Epithelial cell of prostate (primary cell): ENCODE measurements around the gene DECR2.
A peak's percentile ranks its signal among the peaks of the same experiment; 100 is the strongest.
"Not testable (repeated sequence)": the region's sequence is repeated elsewhere in the genome, so short reads cannot be mapped to it uniquely, and the experiment has no call there.

Source experiments
- DNase-seq: peaks from one replicate; pipeline ENCODE4 v3.0.0-alpha.2; 2011; ENCODE audit warnings: low read depth, low spot score
- H3K27ac ChIP-seq: fragments of 450-650 bp; 2 replicates; pipeline ENCODE4 v1.5.1; 2017; ENCODE audit warnings: mild to moderate bottlenecking

The DECR2 gene

GRCh38 chr16:377419-377951, 24.2 kb upstream of the DECR2 start:
- no peak for DNase-seq
- no peak overlapping the region for H3K27ac ChIP-seq

GRCh38 chr16:378113-378820, 23.4 kb upstream of the DECR2 start:
- not testable (repeated sequence) for H3K27ac ChIP-seq, DNase-seq

DNA sequence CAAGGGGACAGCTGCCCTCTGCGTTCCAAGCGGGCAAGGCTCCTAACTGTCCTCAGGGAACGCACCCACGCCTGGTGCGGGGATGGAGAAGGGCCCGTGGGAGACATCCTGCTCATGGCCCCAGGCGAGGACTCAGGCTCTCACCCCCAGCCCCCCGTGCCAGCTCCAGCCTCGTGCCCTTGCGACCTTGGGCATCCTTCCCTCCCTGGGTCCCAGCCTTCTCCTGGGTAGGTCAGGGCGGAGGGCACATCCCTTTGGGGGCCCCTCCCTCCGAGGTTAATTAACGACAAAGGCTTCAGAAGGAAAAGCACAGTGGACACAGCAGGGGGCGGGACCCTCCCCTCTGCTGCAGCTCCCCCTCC, 22.9 kb upstream of the DECR2 start:
- no peak overlapping the region for H3K27ac ChIP-seq
- DNase-seq = no peak

DNA sequence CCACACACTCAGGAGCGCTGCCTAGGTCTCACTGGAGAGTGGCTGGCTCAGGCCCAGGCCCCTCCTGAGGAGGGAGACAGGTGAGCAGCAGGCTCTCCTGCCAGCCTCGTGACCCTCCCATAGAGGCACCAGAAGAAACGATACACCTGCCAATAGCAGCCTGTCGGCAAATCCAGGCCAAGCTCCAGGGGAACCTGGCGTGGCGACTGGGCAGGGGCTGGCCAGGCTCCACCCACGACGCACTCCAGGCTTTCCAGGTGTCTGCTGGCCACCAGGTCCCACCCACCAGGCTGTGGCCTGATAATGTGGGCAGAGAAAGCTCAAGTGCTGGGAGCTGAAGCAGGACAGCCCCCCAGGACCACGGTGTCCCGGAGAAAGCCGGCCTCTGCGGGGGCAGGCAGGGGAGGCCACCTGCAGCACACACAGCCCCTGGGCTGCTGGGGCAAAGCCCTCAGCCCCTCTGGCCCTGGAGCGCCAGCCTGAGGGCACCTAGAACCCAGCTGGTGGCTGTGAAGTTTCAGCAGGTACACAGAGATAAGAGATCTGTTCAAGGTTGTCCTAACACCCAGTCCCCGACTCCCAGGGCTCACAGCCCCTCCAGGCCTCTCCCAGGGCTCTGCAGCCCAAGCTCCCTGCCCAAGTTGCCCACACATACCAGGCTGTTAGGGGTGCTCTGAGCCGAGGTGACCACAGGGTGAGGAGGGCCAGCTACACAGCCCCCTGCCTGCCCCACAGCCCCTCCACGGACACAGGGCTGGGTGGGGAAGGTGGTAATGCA, 22.3 kb upstream of the DECR2 start:
- DNase-seq = no peak
- no peak overlapping the region for H3K27ac ChIP-seq

DNA sequence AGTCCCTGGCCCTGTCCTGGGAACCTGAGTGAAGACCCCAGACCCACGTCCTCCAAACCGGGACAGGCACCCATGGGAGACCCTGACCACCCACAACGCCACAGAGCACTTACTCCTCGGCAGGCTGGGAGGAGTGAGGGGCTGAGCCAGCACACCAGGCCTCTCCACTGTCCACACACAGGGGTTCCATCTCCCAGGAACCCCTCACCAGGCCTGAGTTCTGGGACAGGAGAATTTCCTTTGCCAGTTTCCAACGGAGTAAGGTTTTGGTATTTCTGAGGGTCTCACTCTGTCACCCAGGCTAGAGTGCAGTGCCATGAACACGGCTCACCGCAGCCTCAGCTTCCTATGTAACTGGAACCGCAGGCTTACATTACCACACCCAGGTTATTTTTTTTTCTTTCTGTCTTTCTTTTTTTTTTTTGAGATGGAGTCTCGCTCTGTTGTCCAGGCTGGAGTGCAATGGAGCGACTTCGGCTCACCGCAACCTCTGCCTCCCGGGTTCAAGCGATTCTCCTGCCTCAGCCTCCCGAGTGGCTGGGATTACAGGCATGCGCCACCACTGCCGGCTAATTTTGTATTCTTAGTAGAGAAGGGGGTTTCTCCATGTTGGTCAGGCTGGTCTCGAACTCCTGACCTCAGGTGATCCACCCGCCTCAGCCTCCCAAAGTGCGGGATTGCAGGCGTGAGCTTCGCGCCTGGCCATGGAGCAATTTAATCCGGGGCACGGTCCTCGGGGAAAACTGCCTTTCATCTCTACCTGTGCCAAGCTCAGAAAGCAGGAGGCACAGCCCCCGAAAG, 21.5 kb upstream of the DECR2 start:
- no peak for DNase-seq
- H3K27ac ChIP-seq = no peak overlapping the region

- no peak for DNase-seq
- no peak overlapping the region for H3K27ac ChIP-seq
Measured at GRCh38 chr16:380762-381011, 21.0 kb upstream of the DECR2 start.

DNA sequence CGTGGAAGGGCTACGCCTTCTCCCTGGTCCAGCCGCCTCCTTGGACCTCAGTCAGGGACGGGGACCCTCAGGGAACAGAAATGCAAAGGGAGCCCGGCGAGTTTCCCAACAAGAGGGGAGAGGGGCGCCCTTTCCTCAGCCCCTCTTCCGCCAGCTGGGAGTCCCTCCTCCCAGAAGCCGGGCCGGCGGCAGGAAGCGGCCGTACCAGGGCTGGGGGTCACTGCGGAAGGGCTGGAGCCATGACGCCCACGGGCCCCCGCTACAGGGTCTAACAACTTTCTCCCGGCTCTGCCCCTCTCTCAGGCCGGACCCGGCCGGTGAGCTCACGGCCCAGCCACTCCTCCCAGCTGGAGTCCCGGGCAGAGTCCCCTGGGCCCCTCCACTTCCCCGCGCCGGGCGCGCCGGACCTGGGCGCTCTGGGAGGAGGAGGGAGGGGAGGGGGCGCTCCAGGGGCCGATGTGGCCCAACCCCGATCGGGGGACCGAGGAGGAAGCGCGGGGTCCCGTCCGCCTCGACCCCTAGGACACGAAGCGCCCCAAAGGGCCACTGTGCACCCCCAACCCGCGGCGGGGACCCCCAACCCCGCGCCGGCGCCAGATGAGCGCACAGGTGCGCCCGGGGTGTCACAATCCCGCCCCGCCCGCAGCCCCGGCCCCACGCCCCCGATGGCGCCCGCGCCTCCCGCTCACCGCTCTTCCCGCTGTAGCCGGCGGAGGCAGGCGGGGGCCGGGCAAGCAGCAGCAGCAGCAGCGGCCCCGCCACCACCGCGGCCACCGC, 20.5 kb upstream of the DECR2 start:
- H3K27ac ChIP-seq = peak overlapping the region; percentile 51
- no peak for DNase-seq

- DNase-seq = no peak
- H3K27ac ChIP-seq = peak within 1 kb of the TSS; percentile 51
Measured at GRCh38 chr16:381789-382717, 19.6 kb upstream of the DECR2 start, which contains the start of gene PGAP6. PGAP6 (minus strand) TSS chr16:381978; CDS start chr16:381821, 157 bp downstream.

- peak overlapping the region; percentile 51 for H3K27ac ChIP-seq
- peak; percentile 34 for DNase-seq
Measured at GRCh38 chr16:383326-384051, 18.2 kb upstream of the DECR2 start.

- no peak for DNase-seq
- no peak overlapping the region for H3K27ac ChIP-seq
Measured at GRCh38 chr16:386641-387156, 15.0 kb upstream of the DECR2 start.

DNA sequence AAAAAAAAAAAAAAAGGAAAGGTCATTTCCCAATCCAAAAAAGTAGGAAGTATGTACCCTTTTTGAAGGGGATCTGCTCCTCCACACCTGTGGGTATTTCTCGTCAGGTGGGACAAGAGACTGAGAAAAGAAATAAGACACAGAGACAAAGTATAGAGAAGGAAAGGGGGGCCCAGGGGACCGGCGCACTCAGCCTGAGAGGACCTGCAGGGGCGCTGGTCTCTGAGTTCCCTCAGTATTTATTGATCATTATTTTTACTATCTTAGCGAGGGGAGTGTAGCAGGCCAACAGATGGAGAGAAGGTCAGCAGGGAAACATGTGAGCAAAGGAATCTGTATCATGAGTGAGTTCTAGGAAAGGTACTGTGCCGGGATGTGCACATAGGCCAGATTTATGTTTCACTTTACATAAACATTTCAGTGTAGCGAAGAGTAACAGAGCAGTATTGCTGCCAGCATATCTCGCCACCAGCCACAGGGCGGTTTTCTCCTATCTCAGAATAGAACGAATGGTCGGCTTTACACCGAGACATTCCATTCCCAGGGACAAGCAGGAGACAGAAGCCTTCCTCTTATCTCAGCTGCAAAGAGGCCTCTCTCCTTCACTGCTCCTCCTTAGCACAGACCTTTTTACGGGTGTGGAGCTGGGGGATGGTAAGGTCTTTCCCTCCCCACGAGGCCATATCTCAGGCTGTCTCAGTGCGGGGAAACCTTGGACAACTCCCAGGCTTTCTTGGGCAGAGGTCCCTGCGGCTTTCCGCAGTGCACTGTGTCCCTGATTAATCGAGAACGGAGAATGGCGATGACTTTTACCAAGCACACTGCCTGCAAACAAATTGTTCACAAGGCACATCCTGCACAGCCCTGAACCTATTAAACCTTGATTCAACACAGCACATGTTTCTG, 13.7 kb upstream of the DECR2 start:
- not testable (repeated sequence) for H3K27ac ChIP-seq, DNase-seq

DNA sequence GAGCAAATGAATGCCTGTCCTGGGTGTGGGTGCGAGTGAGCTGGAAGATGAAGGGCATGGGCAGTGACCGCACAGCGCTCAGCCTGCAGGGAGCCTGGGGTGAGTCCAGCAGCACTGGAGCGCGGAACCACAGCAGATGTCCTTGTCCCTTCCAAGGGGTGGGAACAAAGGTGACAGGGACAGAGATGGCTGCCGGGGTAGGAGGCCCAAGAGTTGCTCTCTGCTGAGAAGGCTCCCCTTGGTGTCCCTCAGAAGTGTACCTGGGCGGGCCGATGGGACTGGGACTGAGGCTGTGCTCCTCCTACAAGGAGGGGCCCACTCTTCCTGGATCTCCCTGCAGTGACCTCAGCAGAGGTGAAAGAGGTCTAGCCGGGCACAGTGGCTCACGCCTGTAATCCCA, 12.3 kb upstream of the DECR2 start:
- no peak for DNase-seq
- H3K27ac ChIP-seq = no peak overlapping the region

GRCh38 chr16:391885-392335, 9.8 kb upstream of the DECR2 start:
- no peak for DNase-seq
- no peak overlapping the region for H3K27ac ChIP-seq

DNA sequence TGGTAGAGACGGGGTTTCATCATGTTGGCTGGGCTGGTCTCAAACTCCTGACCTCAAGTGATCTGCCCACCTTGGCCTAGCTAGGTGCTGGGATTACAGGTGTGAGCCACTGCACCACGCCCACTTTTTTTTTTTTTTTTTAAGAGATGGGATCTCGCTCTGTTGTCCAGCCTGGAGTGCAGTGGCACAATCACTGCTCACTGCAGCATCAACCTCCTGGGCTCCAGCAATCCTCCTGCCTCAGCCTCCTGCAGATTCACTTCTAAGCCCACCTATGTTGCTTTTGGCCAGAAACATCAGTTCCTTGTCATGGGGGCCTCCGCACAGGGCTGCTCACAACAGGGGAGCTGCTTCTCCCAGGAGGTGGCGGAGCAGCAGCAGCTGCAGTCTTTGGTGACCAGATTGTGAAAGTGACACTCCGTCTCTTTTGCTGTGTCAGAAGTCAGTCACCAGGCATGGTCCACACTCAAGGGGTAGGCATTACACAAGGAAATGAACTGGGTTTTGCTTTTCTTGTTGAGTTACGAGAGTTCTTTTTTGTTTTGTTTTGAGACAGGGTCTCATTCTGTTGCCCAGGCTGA, 9.1 kb upstream of the DECR2 start:
- no peak overlapping the region for H3K27ac ChIP-seq
- DNase-seq = no peak

- DNase-seq = no peak
- no peak overlapping the region for H3K27ac ChIP-seq
Measured at GRCh38 chr16:396199-396598, 5.5 kb upstream of the DECR2 start.

DNA sequence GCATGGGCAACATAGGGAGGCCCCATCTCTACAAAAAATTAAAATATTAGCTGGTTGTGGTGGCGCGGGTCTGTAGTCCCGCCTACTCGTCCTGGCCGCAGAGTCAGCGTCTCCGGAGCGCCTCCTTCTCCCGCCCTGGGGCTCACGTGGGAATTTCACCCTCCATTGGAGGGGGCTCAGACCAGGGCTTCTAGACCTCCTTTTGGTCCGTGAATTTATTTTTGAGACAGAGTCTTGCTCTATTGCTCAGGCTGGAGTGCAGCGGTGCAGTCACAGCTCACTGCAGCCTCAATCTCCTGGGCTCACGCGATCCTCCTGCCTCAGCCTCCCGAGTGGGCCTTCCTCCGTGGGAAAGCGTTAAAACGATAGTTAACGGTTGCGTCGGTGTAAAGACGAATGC, 5.1 kb upstream of the DECR2 start:
- no peak overlapping the region for H3K27ac ChIP-seq
- DNase-seq = no peak

DNA sequence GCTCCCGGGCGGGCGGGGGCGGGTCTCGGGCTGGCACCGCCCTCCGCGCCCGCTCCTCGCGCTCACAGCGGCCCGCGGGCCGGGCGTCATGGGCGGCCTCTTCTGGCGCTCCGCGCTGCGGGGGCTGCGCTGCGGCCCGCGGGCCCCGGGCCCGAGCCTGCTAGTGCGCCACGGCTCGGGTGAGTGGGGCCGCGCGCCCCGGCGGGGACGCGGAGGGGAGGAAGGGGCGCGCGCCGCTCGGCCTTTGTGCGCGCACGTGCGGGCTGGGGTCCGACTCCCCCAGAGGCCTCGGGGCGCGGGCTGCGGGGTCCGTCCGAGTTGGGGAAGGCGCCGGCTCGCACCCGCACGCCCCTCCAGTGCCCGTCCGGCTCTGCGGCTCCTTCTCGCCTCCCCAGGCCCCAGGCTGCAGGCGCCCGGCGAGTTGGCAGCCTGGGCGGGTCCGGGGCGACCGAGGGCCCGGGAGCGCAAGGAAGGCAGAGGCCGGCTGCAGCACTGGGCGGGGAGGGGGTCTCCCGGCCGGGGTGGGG, 4.5 kb upstream of the DECR2 start, which contains the start of gene NME4:
Gene NME4, plus strand, starts transcription at position 65 of the 527 bp plus-strand sequence. Its CDS starts 24 bp downstream, at position 89.
- no peak for DNase-seq
- H3K27ac ChIP-seq = no peak within 1 kb of the TSS
